ENCODE measurements around the gene PIGBOS1.
A peak's percentile ranks its signal among the peaks of the same experiment; 100 is the strongest.

The PIGBOS1 gene

DNA sequence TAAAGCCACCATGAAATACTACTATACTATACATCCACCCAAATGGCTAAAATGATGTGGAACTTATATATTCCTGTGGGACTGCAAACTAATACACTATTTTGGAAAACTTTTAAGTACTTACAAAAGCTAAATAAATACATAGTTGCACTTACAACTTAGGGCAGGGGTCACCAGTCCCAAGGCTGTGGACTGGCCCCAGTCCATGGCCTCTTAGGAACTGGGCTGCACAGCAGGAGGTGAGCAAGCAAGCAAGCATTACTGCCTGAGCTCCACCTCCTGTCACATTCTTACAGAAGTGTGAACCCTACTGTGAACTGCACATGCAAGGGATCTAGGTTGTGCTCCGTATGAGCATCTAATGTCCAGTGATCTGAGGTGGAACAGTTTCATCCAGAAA lies 18.2 kb upstream of the PIGBOS1 start:
- no peak for DNase-seq (ENCODE audit: low read depth)
- H3K4me3 ChIP-seq (replicated peaks; ENCODE audit: low read depth, low read length): no peak overlapping the region
- TF ChIP-seq, protein P1, sequence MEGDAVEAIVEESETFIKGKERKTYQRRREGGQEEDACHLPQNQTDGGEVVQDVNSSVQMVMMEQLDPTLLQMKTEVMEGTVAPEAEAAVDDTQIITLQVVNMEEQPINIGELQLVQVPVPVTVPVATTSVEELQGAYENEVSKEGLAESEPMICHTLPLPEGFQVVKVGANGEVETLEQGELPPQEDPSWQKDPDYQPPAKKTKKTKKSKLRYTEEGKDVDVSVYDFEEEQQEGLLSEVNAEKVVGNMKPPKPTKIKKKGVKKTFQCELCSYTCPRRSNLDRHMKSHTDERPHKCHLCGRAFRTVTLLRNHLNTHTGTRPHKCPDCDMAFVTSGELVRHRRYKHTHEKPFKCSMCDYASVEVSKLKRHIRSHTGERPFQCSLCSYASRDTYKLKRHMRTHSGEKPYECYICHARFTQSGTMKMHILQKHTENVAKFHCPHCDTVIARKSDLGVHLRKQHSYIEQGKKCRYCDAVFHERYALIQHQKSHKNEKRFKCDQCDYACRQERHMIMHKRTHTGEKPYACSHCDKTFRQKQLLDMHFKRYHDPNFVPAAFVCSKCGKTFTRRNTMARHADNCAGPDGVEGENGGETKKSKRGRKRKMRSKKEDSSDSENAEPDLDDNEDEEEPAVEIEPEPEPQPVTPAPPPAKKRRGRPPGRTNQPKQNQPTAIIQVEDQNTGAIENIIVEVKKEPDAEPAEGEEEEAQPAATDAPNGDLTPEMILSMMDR (IDR thresholded peaks at IDR 0.05; ENCODE audit: low read length, missing control alignments): no peak

DNA sequence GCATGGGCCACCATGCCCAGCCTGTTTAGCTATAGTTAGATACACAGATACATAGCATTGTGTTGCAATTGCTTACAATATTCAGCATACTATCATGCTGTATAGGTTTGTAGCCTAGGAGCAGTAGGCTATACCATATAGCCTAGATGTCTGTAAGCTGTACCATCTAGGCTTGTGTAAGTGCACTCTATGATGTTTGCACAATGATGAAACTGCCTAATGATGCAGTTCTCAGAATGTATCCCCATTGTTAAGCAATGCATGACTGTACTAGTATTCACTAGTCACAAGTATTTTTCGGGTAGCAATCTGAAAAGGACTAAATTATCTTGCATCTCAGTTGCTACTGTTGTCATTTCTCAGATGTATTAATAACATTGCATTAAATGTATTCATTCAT lies 16.1 kb upstream of the PIGBOS1 start:
- TF ChIP-seq, protein P1 (IDR thresholded peaks at IDR 0.05; ENCODE audit: low read length, missing control alignments): no peak
- peak; percentile 35 for DNase-seq (ENCODE audit: low read depth)
- no peak overlapping the region for H3K4me3 ChIP-seq (replicated peaks; ENCODE audit: low read depth, low read length)

DNA sequence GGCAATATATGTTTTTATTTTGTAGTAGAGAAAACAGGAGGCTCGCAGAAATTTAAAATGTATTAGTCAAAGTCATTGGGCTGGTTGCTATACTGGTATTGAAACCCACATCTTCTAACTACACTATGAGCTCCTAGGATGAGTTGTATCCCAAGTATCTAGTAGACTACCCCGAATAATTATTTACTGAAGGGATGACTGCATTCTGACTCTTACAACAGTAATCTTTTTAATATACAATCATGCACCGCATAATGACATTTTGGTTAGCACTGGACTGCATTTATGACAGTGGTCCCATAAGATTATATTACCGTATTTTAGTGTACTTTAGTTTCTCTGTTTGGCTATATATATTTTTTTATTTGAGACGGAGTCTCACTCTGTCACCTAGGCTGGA lies 15.4 kb upstream of the PIGBOS1 start:
- DNase-seq (ENCODE audit: low read depth): no peak
- H3K4me3 ChIP-seq (replicated peaks; ENCODE audit: low read depth, low read length): no peak overlapping the region
- TF ChIP-seq, protein P1 (IDR thresholded peaks at IDR 0.05; ENCODE audit: low read length, missing control alignments): no peak

DNA sequence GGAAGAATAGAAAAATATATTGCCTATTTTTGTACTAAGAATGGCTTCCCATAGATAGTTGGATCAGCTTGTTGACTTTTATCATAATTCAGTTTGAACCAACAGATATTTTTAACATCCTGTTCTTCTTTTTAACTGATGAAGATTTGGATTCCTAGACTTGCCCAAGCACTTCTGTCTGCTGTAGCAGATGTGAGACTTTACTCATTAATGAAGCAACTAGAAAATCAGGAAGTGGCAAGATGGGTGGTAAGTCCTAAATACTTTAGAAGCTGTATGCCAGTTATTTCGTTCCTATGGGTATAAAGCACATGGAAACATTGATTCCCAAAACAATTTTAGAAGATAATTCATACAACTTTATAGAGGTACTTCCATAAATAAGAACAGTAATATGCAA lies 8.5 kb upstream of the PIGBOS1 start:
- TF ChIP-seq, protein P1 (IDR thresholded peaks at IDR 0.05; ENCODE audit: low read length, missing control alignments): no peak
- no peak for DNase-seq (ENCODE audit: low read depth)
- no peak overlapping the region for H3K4me3 ChIP-seq (replicated peaks; ENCODE audit: low read depth, low read length)

DNA sequence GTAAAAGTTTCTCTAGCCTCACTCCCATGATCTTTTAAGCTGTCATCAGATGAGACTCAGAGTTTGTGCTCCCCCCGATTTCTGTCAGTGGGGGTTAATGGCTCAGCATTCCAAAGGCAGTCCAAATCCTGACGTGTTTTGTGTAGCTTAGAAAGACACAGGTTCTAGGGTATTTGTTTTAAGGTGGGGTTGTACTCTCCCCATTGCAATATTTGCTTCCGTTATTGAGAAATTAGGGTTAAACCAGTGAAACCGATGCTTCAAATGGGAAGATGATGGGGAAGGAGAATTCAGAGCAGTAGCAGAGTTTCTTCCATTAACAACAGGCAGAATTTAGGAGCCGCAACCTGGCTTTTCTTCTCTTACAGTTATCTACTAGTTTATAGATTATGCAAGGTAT lies 3.5 kb upstream of the PIGBOS1 start:
- TF ChIP-seq, protein P1 (IDR thresholded peaks at IDR 0.05; ENCODE audit: low read length, missing control alignments): no peak
- no peak overlapping the region for H3K4me3 ChIP-seq (replicated peaks; ENCODE audit: low read depth, low read length)
- no peak for DNase-seq (ENCODE audit: low read depth)

DNA sequence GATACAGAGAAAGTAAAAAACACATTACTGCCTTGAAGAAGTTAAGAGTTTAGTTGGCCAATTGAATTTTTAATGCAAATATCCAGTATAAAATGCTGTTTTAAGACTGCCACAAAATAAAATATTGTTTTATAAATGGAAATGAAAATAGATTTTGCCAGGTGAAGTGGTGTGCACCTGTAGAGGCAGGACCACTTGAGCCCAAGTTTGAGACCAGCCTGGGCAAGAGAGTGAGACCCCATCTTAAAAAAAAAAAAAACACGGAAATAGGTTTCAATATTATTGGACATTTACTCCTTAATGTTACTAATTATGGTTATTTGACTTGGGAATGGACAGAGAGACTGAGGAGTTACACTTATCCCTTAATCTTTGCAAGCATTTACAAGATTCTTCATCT lies 2.0 kb upstream of the PIGBOS1 start:
- no peak overlapping the region for H3K4me3 ChIP-seq (replicated peaks; ENCODE audit: low read depth, low read length)
- TF ChIP-seq, protein P1 (IDR thresholded peaks at IDR 0.05; ENCODE audit: low read length, missing control alignments): no peak
- no peak for DNase-seq (ENCODE audit: low read depth)

DNA sequence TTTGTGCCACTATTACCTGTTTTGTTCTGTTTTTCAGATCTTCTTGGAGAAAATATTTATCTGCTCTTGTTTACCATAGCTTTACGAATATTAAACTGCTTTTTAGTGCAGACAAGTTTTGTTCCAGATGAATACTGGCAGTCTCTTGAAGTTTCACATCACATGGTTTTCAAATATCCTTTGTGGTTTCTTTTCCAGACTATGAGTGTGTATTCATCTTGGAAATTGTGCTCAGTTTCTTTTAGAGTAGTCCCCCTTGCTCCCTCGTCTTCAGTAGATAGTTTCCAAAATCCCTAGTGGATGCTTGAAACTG lies 1.3 kb upstream of the PIGBOS1 start:
- no peak for DNase-seq (ENCODE audit: low read depth)

More for the DNA sequence above, 1.3 kb upstream of the PIGBOS1 start:
- TF ChIP-seq, protein P1 (IDR thresholded peaks at IDR 0.05; ENCODE audit: low read length, missing control alignments): no peak
- peak overlapping the region; percentile 84 for H3K4me3 ChIP-seq (replicated peaks; ENCODE audit: low read depth, low read length)

All from fibroblast of pulmonary artery (primary cell).